Stimulated activated CD4-positive, alpha-beta T cell treated with anti-CD3 and anti-CD28 coated beads, TNF-alpha, amount 100 ng/mL, for 4 hours (primary cell): ENCODE measurements around the gene RHBDD3.

Source experiments
- DNase-seq, 3 experiments: peaks; one replicate each; pipeline ENCODE4 v3.0.0-alpha.2; 2020; ENCODE audit warnings: low read depth in 3 of 3

Gene RHBDD3

GRCh38 chr22:29306175-29306834, 38.5 kb upstream of the RHBDD3 start, which contains the start of gene GAS2L1:
TSS of gene GAS2L1 (plus strand) at chr22:29306650. CDS start at chr22:29308106, 1,456 bp downstream.
- no peak for DNase-seq

DNA sequence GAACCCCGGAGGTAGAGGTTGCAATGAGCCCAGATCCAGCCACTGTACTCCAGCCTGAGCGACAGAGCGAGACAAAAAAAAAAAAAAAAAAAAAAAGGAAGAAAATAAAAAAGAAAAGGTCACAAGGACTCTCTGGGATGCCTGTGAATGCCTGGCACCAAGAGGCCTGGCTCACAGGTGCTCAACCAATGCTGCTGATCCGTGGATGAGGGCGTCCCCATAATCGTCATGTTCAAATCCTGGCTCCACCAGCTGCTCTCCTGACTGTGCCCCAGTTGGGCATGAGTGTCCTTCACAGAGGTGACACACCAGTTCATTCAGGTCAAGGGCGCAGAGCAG, 38.0 kb upstream of the RHBDD3 start:
- no peak for DNase-seq

GRCh38 chr22:29302681-29303465, 35.1 kb upstream of the RHBDD3 start:
- no peak for DNase-seq

DNA sequence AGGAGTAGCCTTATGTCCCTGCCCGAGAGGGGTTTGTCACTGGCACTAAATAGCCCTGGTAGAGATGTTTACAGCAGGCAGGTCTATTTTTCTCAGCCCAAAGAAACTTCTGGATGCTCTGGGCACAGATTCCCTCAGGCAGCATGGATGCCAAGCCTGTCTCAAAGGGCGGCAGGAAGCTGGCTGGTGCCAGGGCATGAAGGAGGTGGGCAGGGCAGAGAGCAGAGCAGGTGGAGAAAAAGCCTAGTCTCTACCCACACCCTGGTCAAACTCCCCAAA, 34.6 kb upstream of the RHBDD3 start:
- no peak for DNase-seq

DNA sequence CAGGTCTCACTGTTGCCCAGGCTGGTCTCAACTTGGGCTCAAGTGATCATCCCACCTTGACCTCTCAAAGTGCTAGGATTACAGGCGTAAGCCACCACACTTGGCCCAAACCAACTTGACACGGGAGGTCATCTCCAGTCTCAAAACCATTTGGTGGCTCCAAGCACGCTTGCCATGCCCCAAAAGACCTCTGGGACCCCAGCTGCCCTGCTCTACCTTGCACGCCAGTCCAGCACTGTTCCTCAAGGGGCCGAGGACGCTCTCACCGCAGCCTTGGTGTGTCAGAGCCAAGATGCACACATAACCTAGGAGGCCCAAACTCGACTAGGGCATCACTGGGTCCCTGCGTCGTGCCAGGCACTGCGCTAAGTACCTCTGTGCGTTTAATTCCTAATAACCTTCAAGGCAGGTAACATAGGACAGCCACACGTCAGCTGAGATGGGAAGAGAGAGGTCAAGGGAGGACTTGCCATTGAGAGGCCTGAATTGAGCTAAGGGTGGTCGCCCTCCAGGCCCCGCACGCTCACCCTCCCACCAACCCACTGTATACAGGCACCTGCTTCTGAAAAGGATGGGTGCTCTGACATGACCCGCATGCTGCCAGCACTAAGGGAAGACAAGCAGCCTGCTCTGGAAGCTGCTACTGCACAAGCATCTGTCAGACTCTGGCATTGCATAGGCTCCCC, 34.1 kb upstream of the RHBDD3 start:
- no peak for DNase-seq

DNA sequence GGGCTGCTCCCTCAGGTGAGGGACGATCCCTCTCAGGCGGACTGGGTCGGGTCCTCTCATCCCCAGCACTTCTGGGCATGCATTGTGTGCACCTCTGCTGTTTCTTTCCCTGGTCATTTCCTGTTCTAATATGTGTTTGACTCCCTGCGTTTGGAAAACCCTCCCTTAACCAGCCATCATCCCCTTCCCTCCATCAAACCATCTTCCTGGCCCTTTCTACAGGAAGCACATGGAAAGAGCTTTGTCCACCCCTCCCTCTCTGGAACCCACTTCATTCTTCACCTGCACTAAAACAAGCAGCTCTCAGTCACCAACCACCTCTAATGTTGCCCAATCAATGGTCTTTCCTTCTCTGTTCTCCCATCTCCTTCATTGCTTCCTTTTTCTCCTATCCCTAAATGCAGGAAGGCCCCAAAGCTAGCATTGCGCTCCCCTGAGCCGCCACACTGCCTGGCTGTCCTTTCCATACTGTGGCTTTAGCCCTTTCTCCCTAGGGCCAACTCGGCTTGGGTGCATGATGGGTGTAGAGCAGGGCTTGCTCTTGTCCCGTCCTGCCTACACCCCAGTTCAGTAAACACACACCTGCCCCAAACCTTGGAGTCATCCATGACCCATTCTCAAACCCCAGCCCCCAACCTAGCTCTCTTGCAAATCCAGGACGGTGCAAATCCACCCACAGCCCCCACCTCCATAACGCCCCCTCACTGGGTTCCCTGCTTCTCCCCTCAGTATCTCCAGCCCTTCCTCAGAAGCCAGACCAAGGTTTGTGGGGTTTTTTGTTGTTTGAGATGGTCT, 33.2 kb upstream of the RHBDD3 start:
- no peak for DNase-seq

- DNase-seq = no peak
Observed at GRCh38 chr22:29300467-29300806, 32.7 kb upstream of the RHBDD3 start.

- DNase-seq = no peak
Observed at GRCh38 chr22:29299136-29299900, 31.5 kb upstream of the RHBDD3 start.

DNA sequence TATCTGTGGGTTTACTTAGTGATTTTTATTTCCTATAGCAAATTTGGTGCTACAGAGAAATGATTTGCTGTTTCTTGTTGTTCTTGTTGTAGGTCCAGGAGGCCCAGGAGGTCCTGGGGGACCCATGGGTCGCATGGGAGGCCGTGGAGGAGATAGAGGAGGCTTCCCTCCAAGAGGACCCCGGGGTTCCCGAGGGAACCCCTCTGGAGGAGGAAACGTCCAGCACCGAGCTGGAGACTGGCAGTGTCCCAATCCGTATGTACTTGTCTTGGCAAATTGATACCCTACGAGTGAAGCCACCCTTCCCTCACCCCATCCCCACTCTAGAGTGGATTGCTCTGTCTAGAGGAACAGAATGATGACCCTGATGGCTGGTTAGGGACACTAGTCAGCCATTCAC, 30.9 kb upstream of the RHBDD3 start:
- no peak for DNase-seq

GRCh38 chr22:29292379-29292778, 24.6 kb upstream of the RHBDD3 start:
- no peak for DNase-seq

DNA sequence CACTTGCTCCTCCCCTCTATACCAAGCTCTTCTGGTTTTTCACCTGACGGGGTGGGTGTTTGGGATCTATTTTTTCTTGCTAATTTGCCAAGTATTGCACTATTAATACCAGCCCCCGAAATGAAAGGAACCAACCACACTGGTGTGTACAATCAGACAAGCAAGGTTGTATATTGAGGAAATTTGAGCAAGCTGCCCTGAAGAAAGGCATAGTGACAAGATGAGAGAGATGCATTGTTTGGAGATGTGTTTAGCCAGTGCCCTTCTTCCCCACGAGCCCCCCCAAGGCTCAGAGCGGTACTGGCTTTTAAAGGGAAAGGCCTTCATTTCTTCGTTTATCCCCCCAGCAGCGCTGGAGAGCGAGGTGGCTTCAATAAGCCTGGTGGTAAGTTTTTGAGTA, 23.4 kb upstream of the RHBDD3 start:
- no peak for DNase-seq

DNA sequence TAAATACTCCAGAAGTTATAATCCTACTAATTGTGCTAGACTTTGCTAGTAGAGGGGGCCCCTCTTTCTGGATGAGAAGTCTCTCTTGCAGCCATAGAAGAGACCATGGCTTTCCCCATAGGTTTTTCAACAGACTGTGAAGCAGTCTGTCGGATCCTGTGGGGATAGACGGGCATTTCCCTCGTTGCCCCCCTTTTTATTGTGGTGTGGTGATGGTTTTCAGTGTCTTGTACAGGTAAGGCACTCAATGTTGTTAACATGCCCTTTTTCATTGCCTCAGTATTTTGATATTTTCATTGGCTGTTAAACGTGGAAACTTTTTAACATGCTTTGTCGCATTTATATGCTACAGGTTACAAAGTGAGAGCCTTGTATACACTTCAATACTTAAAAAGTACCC, 22.3 kb upstream of the RHBDD3 start:
- no peak for DNase-seq

- no peak for DNase-seq
Observed at GRCh38 chr22:29288837-29289236, 21.1 kb upstream of the RHBDD3 start.

DNA sequence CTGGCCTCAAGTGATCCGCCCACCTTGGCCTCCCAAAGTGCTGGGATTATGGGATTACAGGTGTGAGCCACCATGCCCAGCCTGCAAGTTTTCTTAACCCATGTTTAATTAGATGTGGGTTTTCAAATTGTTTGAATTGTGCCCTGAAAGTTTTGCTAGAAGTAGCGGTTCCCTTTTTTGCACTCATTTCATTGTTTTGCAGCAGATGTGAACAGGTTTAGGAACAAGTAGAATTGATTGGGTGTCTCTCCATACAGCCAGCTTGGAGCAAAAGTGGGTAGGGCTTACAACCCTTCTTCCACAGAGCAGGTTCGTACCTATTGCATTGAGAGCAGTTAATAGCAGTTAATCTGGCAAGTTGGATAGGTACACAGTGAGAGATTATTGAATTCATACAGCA, 16.4 kb upstream of the RHBDD3 start:
- DNase-seq = no peak

GRCh38 chr22:29277927-29278326, 10.1 kb upstream of the RHBDD3 start:
- DNase-seq = no peak

DNA sequence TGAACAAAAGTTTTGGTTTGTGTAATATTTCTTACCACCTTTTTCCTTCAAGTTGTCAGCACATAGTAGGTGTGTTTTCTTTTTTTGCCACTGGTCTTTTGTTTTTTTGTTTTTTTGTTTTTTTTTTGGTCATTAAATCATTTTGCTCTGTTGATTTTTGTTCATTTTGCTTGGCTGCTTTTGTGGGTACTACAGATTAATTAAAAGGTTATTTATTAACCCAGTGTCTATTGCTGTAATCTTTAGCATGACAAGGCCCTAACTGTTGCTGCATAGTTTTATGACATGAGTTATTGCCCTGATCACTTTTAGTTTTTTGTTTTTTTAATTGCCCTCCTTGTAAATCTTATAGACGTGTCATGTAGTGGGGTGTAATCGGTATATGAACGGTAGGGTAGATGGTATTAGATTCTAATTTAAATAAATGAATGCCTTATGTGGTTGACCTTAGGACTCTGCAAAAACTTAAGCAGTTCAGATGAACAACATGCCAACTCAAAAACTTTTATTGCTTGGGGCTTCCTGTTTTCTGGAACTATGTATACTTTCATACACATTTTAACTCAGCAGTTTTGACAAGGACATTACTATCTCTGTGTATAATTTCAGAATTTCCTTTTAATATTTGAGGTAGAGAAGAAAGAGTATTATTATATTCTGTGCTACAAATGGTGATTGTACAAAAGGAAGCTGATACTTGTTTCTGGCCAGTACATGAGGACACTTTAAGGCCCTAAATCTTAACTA, 8.2 kb upstream of the RHBDD3 start:
- no peak for DNase-seq

GRCh38 chr22:29275167-29275566, 7.4 kb upstream of the RHBDD3 start:
- no peak for DNase-seq

- no peak for DNase-seq
Observed at GRCh38 chr22:29272624-29273023, 4.8 kb upstream of the RHBDD3 start.

- DNase-seq = no peak
Observed at GRCh38 chr22:29270475-29271271, 2.9 kb upstream of the RHBDD3 start.
